Transverse colon (tissue), 4 donors: Measurements from ENCODE around the gene SUPT4H1. TPM values are rescaled to one million over a fixed set of nuclear protein-coding genes. Genes with fewer than 3 reads are reported as not detected.

Source experiments
- DNase-seq: peaks from one replicate; pipeline ENCODE4 v3.0.0-alpha.2; 2019
- H3K27ac ChIP-seq, 4 donors: fragments of 200-600 bp; sonication (generic); 2 replicates each; pipeline ENCODE4 v1.5.1; 2016 to 2018; ENCODE audit warnings: inconsistent platforms in 4 of 4
- H3K27me3 ChIP-seq: fragments of 200-600 bp; sonication (generic); 2 replicates; pipeline ENCODE4 v1.5.1; 2017; ENCODE audit warnings: inconsistent platforms
- H3K36me3 ChIP-seq, 4 donors: fragments of 200-600 bp; sonication (generic); 2 replicates each; pipeline ENCODE4 v1.5.1; 2017 to 2019; ENCODE audit warnings: inconsistent platforms in 4 of 4
- H3K4me1 ChIP-seq, 4 donors: fragments of 200-600 bp; sonication (generic); 2 replicates each; pipeline ENCODE4 v1.5.1; 2017 to 2020; ENCODE audit warnings: inconsistent platforms in 4 of 4
- H3K4me3 ChIP-seq, 4 donors: fragments of 200-600 bp; sonication (generic); 1 replicate in 1 of 4; 2 replicates in 3 of 4; pipeline versions ENCODE4 v1.5.1 to v1.6.1; 2017 to 2019; ENCODE audit warnings: inconsistent platforms in 4 of 4
- H3K9me3 ChIP-seq, 2 donors: fragments of 200-600 bp; sonication (generic); 2 replicates each; pipeline ENCODE4 v1.5.1; 2017 to 2019; ENCODE audit warnings: inconsistent platforms in 2 of 2
- CTCF ChIP-seq, 5 experiments: fragments of 200-600 bp in 3 of 5; fragments of 450-650 bp in 2 of 5; sonication (generic) in 3 of 5; IDR thresholded peaks; 1 replicate in 2 of 5; 2 replicates in 3 of 5; pipeline ENCODE4 v1.5.1; 2016 to 2017; ENCODE audit warnings: antibody characterized with exemption in 5 of 5, inconsistent platforms in 3 of 5, mild to moderate bottlenecking in 2 of 5, moderate library complexity in 1 of 5
- EP300 ChIP-seq: sonication (generic); formaldehyde crosslinking; IDR thresholded peaks from one replicate; pipeline ENCODE4 v1.6.1; 2017; ENCODE audit warnings: antibody characterized with exemption, low read depth
- POLR2A ChIP-seq: fragments of 450-650 bp; IDR thresholded peaks from one replicate; pipeline ENCODE4 v1.6.1; 2016; ENCODE audit warnings: antibody characterized with exemption, mild to moderate bottlenecking, moderate library complexity
- POLR2AphosphoS5 ChIP-seq, 3 donors: sonication (generic); formaldehyde crosslinking; IDR thresholded peaks; one replicate each; pipeline ENCODE4 v1.6.1; 2016; ENCODE audit warnings: antibody characterized with exemption in 3 of 3
- WGBS, 2 donors: methylation state at CpG; one replicate each; pipeline ENCODE4 v1.1.5; 2018; ENCODE audit warnings: low coverage in 1 of 2; 5-methylcytosine and 5-hydroxymethylcytosine counted together
- in situ Hi-C, 4 donors: fragments of 200-750 bp; cut with MboI; loops; one replicate each; pipeline versions ENCODE4 v1.15.0 to v1.15.1; 2017; ENCODE audit warnings: low sequenced_read_pairs in 3 of 4, low pct_ligation_motif_present in 1 of 4, low pct_unique_long_range_greater_than_20kb in 1 of 4
- intact Hi-C: fragments of 100-400 bp; cut with DNase I; formaldehyde crosslinking; loops from one replicate; pipeline ENCODE4 v1.15.1; 2023; ENCODE audit warnings: low total_unique reads
- total RNA-seq, 4 donors: library from RNA; depleted of rRNA; stranded (reverse); fragments of >200 nt; gene quantifications; one replicate each; pipeline ENCODE4 v1.1.0, GENCODE V29; 2016

SUPT4H1 gene
- total RNA-seq, 4 donors from 2014 or later: 12.0 to 66.3 (median 40.0) TPM

GRCh38 chr17:58371300-58371950, 19.4 kb upstream of the SUPT4H1 start:
- TF ChIP-seq EP300 (no peak), CTCF (IDR thresholded peaks at IDR 0.05) (no peak), POLR2AphosphoS5 (IDR thresholded peaks at IDR 0.05) (no peak), POLR2A (no peak)
- H3K4me3 ChIP-seq: no peak overlapping the region
- in situ Hi-C loops: no loop called here
- WGBS, 2 donors: 56% methylated on average over 6 of the region's 6 CpGs; no CpG with 5 or more reads in 1 of the 2 donors
- H3K4me1 ChIP-seq: peaks cover 3 to 56% (median 45%) of the 10 kb centered on the region in 4 donors
- no peaks in the 10 kb centered on the region for H3K36me3 ChIP-seq
- H3K9me3 ChIP-seq: no peaks in the 10 kb centered on the region
- H3K27ac ChIP-seq: peak overlapping the region in 3 of 4 donors; percentile 64 to 91 (median 79)
- intact Hi-C loops: no loop called here
- no peaks in the 10 kb centered on the region for H3K27me3 ChIP-seq
- DNase-seq: no peak

GRCh38 chr17:58370716-58371115, 18.7 kb upstream of the SUPT4H1 start:
- peak overlapping the region; percentile 64 to 91 (median 78) for H3K27ac ChIP-seq
- H3K4me3 ChIP-seq: no peak overlapping the region
- in situ Hi-C loops: no loop called here
- no peaks in the 10 kb centered on the region for H3K36me3 ChIP-seq
- WGBS, 2 donors: 65% methylated on average over 9 of the region's 9 CpGs; no CpG with 5 or more reads in 1 of the 2 donors
- no peak for TF ChIP-seq CTCF (IDR thresholded peaks at IDR 0.05)
- TF ChIP-seq POLR2A: no peak
- TF ChIP-seq POLR2AphosphoS5 (IDR thresholded peaks at IDR 0.05): no peak
- TF ChIP-seq EP300: no peak
- H3K4me1 ChIP-seq: peaks cover 5 to 56% (median 48%) of the 10 kb centered on the region in 4 donors
- H3K9me3 ChIP-seq: no peaks in the 10 kb centered on the region
- DNase-seq: no peak
- H3K27me3 ChIP-seq: no peaks in the 10 kb centered on the region
- intact Hi-C loops: no loop called here

GRCh38 chr17:58370309-58370708, 18.3 kb upstream of the SUPT4H1 start:
- H3K4me3 ChIP-seq: no peak overlapping the region
- H3K27ac ChIP-seq: peak overlapping the region; percentile 64 to 91 (median 78)
- H3K4me1 ChIP-seq: peaks cover 5 to 56% (median 48%) of the 10 kb centered on the region in 4 donors
- H3K27me3 ChIP-seq: no peaks in the 10 kb centered on the region
- in situ Hi-C loops: no loop called here
- no peaks in the 10 kb centered on the region for H3K36me3 ChIP-seq
- WGBS, 2 donors: 54 to 72% methylated on average over 4 to 5 of the region's 5 CpGs
- no peak for TF ChIP-seq POLR2AphosphoS5 (IDR thresholded peaks at IDR 0.05)
- no peak for TF ChIP-seq CTCF (IDR thresholded peaks at IDR 0.05)
- no peak for TF ChIP-seq EP300
- no peak for DNase-seq
- intact Hi-C loops: no loop called here
- no peaks in the 10 kb centered on the region for H3K9me3 ChIP-seq

GRCh38 chr17:58369214-58370031, 17.4 kb upstream of the SUPT4H1 start:
- WGBS, 2 donors: 38% methylated on average over 5 of the region's 5 CpGs; no CpG with 5 or more reads in 1 of the 2 donors
- H3K4me1 ChIP-seq: peaks cover 10 to 56% (median 45%) of the 10 kb centered on the region in 4 donors

More at GRCh38 chr17:58369214-58370031, 17.4 kb upstream of the SUPT4H1 start:
- intact Hi-C loops: no loop called here
- Histone ChIP-seq H3K9me3 (no peaks in the 10 kb centered on the region), H3K27me3 (no peaks in the 10 kb centered on the region), H3K27ac (peak overlapping the region; percentile 64 to 91 (median 78)), H3K4me3 (no peak overlapping the region), H3K36me3 (no peaks in the 10 kb centered on the region)
- in situ Hi-C loops: loop anchor here in 1 of 4 donors (10.0 kb wide), 1 partner anchor 45 kb away; the partner anchor contains the start of gene RNF43
- DNase-seq: no peak
- TF ChIP-seq POLR2AphosphoS5 (IDR thresholded peaks at IDR 0.05) (peak in 2 of 3 donors; percentile 18 to 54), CTCF (IDR thresholded peaks at IDR 0.05) (no peak), EP300 (no peak), POLR2A (no peak)
